CD4-positive, alpha-beta T cell treated with Interleukin-10 for 1 hour (primary cell): ENCODE results near the gene MICAL3.

ENCODE experiments used
- DNase-seq: peaks from one replicate; pipeline ENCODE4 v3.0.0-alpha.2; 2020

The MICAL3 gene

GRCh38 chr22:17971711-17972110 is 52.6 kb downstream of the MICAL3 start:
- DNase-seq: no peak

GRCh38 chr22:17970201-17970708 is 54.1 kb downstream of the MICAL3 start:
- no peak for DNase-seq

- no peak for DNase-seq
Observed at GRCh38 chr22:17969701-17970113, 54.7 kb downstream of the MICAL3 start.

- no peak for DNase-seq
Observed at GRCh38 chr22:17968126-17968525, 56.2 kb downstream of the MICAL3 start.

GRCh38 chr22:17966403-17966717 is 58.0 kb downstream of the MICAL3 start:
- no peak for DNase-seq

GRCh38 chr22:17965538-17966402 is 58.6 kb downstream of the MICAL3 start:
- DNase-seq: no peak

- DNase-seq: no peak
Observed at GRCh38 chr22:17964643-17965042, 59.7 kb downstream of the MICAL3 start.

- no peak for DNase-seq
Observed at GRCh38 chr22:17964156-17964555, 60.2 kb downstream of the MICAL3 start.

GRCh38 chr22:17963015-17963414 is 61.3 kb downstream of the MICAL3 start:
- DNase-seq: no peak

- no peak for DNase-seq
Observed at GRCh38 chr22:17962168-17962567, 62.2 kb downstream of the MICAL3 start.

GRCh38 chr22:17961446-17961729 is 63.0 kb downstream of the MICAL3 start:
- no peak for DNase-seq

- no peak for DNase-seq
Observed at GRCh38 chr22:17960695-17961445, 63.5 kb downstream of the MICAL3 start.

- DNase-seq: no peak
Observed at GRCh38 chr22:17960011-17960410, 64.3 kb downstream of the MICAL3 start.

- DNase-seq: no peak
Observed at GRCh38 chr22:17958166-17958565, 66.2 kb downstream of the MICAL3 start.

- no peak for DNase-seq
Observed at GRCh38 chr22:17957693-17958092, 66.7 kb downstream of the MICAL3 start.

- no peak for DNase-seq
Observed at GRCh38 chr22:17957204-17957603, 67.2 kb downstream of the MICAL3 start.

- no peak for DNase-seq
Observed at GRCh38 chr22:17956630-17957029, 67.7 kb downstream of the MICAL3 start.

GRCh38 chr22:17955590-17956379 is 68.6 kb downstream of the MICAL3 start:
- DNase-seq: no peak

GRCh38 chr22:17954860-17955587 is 69.3 kb downstream of the MICAL3 start:
- DNase-seq: no peak

GRCh38 chr22:17954200-17954859 is 70.0 kb downstream of the MICAL3 start:
- DNase-seq: no peak

- no peak for DNase-seq
Observed at GRCh38 chr22:17953147-17953546, 71.2 kb downstream of the MICAL3 start.

GRCh38 chr22:17952273-17952801 is 72.0 kb downstream of the MICAL3 start:
- DNase-seq: no peak
